PFSK-1 (cell line): ENCODE results near the gene P2RY12.

ENCODE experiments used
- FOXP2 ChIP-seq: optimal IDR thresholded peaks from 2 replicates; pipeline ENCODE3; 2011; ENCODE audit warnings: borderline replicate concordance, control low read depth, inconsistent platforms; ENCODE audit not compliant: insufficient read depth; ENCODE audit errors: extremely low read length, extremely low read depth
- POLR2AphosphoS5 ChIP-seq: IDR thresholded peaks from 2 replicates; pipeline ENCODE4 v1.6.1; 2012; ENCODE audit warnings: low read depth, mild to moderate bottlenecking, control low read depth, low read length, moderate library complexity
- SIN3A ChIP-seq: IDR thresholded peaks from 2 replicates; pipeline ENCODE4 v1.6.1; 2012; ENCODE audit warnings: mild to moderate bottlenecking, low read length, moderate library complexity, borderline replicate concordance; ENCODE audit not compliant: insufficient read depth
- TAF1 ChIP-seq: IDR thresholded peaks from 2 replicates; pipeline ENCODE4 v1.6.1; 2012; ENCODE audit warnings: low read length, control low read depth, borderline replicate concordance; ENCODE audit not compliant: insufficient read depth
- TF ChIP-seq, protein P1 (sequence below), 2 experiments: IDR thresholded peaks; 2 replicates each; pipeline versions ENCODE4 v1.6.1 to v1.8.0; 2011 to 2012; ENCODE audit warnings: low read depth in 2 of 2, low read length in 2 of 2, control low read depth in 1 of 2, inconsistent platforms in 1 of 2, mild to moderate bottlenecking in 1 of 2, moderate library complexity in 1 of 2; ENCODE audit not compliant: insufficient read depth in 1 of 2

GRCh38 chr3:151356794-151357462 lies 27.6 kb downstream of the P2RY12 start:
- TF ChIP-seq, protein P1, sequence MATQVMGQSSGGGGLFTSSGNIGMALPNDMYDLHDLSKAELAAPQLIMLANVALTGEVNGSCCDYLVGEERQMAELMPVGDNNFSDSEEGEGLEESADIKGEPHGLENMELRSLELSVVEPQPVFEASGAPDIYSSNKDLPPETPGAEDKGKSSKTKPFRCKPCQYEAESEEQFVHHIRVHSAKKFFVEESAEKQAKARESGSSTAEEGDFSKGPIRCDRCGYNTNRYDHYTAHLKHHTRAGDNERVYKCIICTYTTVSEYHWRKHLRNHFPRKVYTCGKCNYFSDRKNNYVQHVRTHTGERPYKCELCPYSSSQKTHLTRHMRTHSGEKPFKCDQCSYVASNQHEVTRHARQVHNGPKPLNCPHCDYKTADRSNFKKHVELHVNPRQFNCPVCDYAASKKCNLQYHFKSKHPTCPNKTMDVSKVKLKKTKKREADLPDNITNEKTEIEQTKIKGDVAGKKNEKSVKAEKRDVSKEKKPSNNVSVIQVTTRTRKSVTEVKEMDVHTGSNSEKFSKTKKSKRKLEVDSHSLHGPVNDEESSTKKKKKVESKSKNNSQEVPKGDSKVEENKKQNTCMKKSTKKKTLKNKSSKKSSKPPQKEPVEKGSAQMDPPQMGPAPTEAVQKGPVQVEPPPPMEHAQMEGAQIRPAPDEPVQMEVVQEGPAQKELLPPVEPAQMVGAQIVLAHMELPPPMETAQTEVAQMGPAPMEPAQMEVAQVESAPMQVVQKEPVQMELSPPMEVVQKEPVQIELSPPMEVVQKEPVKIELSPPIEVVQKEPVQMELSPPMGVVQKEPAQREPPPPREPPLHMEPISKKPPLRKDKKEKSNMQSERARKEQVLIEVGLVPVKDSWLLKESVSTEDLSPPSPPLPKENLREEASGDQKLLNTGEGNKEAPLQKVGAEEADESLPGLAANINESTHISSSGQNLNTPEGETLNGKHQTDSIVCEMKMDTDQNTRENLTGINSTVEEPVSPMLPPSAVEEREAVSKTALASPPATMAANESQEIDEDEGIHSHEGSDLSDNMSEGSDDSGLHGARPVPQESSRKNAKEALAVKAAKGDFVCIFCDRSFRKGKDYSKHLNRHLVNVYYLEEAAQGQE (IDR thresholded peaks at IDR 0.05; ENCODE audit: insufficient read depth in 1 of 2, low read depth in 2 of 2, low read length in 2 of 2), result no peak
- TF ChIP-seq POLR2AphosphoS5 (no peak), TAF1 (no peak), SIN3A (no peak), FOXP2 (no peak)
